NCI-H69 (cell line): ENCODE results near the gene BACE2.
"Not testable (repeated sequence)": the region's sequence is repeated elsewhere in the genome, so short reads cannot be mapped to it uniquely, and the experiment has no call there.

Experiments
- DNase-seq: peaks from one replicate; lab custom pipeline; 2025; lab: John Stamatoyannopoulos, UW

The BACE2 gene

GRCh38 chr21:41240040-41240439 is 72.1 kb downstream of the BACE2 start:
- no peak for DNase-seq

GRCh38 chr21:41241341-41241740 is 73.4 kb downstream of the BACE2 start:
- peak; percentile 33 for DNase-seq

DNA sequence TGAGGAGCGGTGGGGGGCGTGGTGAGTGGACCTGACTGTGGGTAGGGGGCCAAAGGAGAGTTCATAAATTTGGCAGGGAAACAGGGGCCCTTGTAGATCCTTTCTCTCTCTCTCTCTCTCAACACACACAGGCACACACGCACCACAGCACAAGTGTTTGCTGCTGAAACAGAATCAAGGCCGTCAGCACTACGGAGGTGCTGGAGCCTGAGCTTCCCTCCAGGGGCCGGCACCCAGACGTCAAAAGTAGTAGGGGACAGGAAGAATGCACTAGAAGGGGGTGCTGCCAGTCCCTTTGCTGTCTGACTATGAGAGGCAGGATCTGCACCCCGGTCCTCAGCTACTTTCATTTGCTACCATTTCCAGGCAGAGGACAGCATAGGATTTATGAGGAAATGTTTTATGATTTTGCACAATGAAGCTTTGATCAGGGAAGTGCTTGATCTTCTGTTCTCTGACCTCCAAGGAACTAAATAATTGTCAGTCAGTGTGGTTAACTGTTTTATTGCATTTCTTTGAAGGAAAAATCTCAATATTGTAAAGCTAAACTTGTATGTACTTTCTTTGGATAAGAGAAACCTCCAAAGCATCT is 74.4 kb downstream of the BACE2 start:
- DNase-seq = no peak

- DNase-seq = no peak
Measured at GRCh38 chr21:41243107-41243506, 75.1 kb downstream of the BACE2 start.

GRCh38 chr21:41244266-41244880 is 76.4 kb downstream of the BACE2 start:
- DNase-seq = not testable (repeated sequence)

DNA sequence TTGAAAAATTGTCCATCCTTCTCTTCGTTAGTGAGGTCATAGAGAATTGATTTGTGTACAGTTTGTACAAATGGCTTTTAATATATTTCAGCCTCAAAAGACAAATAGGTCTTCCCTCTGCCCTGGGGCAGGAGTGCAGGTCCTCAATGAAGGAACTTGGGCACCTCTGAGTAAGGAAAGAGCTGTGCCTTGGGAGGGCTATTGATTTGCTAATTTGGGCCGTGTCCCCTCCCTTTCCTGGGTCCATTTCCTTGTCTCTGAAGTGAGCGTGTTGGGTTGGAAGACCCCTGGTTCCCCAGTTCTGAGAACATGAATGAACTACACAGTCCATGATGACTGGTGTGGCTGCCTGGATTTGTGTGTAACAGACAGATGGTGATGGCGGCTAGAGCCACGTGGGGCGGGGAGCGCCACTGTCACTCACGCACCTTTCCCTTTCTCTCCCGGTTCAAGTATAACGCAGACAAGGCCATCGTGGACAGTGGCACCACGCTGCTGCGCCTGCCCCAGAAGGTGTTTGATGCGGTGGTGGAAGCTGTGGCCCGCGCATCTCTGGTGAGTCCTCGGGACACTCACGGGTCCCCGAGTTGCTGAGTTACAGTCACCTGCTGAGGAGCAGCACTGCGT is 77.7 kb downstream of the BACE2 start:
- no peak for DNase-seq

GRCh38 chr21:41246808-41247207 is 78.8 kb downstream of the BACE2 start:
- DNase-seq = no peak

DNA sequence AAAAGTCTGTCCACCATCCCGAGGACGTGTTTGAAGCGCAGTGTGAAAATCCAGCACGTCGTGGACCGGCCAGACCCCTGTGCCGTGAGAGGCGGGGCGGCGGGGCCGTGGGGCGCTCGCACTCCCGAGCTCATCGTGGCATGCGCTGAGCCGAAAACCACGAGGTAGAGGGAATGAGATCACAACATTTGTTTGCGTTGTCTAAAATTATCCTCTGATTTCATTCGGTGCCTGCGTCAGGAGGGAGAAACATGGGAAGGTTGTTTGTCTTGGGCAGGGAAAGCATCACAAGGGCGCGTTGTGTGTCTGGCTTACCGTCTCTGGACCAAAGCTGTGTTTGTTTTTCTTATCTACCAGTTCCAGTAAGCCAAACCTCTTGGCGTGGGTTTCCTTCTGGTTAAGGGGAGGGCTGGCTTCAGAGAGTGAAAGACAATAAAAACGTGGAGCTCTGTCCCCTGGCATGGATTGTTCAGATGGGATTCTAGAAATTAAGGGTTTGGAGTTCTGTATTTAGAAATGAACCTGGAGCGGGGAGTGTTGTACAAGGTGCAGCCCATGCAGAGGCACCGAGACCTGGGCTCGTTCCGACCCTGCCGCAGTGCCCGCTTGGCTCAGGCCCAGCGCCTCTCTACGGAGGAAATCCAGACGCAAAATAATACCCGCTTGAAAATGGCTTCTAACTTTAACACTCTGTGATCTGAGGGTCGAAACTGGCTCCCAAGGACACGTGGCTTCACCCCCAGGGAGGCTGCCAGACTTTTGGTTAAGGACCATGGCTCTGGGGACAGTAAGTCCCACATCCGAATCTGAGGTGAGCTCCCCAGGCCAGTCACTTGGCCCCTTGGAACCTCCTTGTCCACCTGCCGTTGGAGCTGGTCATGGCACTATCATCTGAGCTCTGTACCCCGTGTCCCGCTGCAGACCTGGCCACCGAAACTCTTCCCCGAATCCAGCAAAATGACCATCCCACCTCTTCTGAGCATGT is 79.9 kb downstream of the BACE2 start:
- no peak for DNase-seq

DNA sequence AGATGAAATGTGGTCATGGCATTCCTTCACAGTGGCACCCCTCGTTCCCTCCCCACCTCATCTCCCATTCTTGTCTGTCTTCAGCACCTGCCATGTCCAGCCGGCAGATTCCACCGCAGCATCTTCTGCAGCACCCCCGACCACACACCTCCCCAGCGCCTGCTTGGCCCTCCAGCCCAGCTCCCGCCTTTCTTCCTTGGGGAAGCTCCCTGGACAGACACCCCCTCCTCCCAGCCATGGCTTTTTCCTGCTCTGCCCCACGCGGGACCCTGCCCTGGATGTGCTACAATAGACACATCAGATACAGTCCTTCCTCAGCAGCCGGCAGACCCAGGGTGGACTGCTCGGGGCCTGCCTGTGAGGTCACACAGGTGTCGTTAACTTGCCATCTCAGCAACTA is 81.5 kb downstream of the BACE2 start:
- no peak for DNase-seq

GRCh38 chr21:41250519-41250918 is 82.6 kb downstream of the BACE2 start:
- no peak for DNase-seq

DNA sequence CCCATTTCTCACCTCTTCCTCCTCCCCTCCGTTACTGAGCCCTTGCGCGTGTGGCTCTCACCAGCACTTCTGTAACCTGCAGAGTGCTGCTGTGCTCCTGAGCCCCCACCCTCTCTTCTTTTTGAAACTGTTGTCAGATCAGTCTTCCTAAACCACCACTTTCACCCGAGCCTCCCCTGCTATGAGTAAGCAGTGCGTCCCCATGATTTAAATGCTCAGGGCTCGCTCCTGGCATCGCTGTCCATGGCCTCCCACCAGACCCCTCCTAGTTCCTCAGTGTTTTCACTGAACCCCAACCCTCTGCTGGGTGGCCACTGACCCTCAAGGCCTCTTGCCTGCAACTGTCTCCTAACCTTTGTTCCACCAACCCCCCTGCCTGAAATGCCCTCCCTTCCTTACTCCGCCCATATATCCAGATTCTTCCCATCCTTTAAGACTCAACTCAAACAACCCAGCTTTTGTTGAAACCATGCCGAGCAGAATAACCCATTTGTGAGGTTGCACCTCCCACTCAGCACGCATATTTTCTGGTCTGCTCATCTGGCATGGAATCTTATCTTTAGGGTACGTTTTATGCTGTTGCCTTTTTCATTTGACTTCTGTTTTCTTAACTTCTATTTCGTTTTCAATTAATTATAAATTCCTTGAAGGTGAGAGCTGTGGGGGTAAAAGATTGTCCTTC is 84.1 kb downstream of the BACE2 start:
- DNase-seq = no peak

- DNase-seq = no peak
Measured at GRCh38 chr21:41254090-41254700, 86.2 kb downstream of the BACE2 start.

- DNase-seq = no peak
Measured at GRCh38 chr21:41255190-41255589, 87.2 kb downstream of the BACE2 start.

DNA sequence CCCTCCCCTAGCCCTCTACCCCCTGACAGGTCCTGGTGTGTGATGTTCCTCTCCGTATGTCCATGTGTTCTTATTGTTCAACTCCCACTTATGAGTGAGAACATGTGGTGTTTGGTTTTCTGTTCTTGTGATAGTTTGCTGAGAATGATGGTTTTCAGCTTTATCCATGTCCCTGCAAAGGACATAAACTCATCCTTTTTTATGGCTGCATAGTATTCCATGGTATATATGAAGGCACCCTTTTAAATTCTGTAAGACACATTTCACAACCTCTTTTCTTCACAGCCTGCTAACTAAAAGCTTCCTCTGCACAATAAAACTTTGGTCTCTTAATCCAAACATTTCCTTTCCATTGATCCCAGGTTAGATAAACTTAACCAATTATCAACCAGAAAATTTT is 88.3 kb downstream of the BACE2 start:
- not testable (repeated sequence) for DNase-seq

DNA sequence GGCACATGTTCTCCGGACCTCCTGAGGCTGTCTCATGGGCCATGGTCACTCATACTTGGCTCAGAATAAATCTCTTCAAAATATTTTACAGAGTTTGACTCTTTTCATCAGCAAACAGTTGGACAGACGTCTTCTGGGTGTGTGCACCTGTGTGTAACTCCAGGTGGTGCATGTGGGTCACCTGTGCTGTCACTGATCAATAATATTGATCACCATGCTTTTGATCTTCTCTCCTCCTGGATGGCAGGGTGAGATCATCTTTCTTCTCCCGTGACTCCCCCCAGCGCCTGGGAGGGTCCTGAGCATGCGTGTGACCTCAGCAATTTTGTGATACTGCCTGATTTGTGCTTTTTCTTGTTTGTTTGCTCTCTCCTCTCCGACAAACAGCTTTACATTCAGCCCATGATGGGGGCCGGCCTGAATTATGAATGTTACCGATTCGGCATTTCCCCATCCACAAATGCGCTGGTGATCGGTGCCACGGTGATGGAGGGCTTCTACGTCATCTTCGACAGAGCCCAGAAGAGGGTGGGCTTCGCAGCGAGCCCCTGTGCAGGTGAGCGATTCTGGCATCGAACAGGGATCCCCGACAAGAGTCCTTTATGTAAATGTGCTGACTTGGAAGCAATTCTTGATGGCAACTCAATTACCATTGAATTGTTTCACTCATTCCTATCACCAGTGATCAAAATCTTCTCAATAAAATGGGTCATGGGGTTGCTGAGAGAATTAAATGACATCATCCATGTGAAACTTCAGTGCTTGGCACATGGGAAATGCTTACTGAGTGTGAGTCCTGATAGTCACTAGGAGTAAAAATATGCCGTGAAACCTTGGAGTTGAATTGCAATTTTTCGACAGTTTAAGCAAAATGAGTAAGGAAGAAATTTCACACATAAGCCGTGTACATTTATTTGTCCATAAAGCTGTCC is 89.1 kb downstream of the BACE2 start:
- no peak for DNase-seq

- DNase-seq = no peak
Measured at GRCh38 chr21:41258617-41259016, 90.7 kb downstream of the BACE2 start.

DNA sequence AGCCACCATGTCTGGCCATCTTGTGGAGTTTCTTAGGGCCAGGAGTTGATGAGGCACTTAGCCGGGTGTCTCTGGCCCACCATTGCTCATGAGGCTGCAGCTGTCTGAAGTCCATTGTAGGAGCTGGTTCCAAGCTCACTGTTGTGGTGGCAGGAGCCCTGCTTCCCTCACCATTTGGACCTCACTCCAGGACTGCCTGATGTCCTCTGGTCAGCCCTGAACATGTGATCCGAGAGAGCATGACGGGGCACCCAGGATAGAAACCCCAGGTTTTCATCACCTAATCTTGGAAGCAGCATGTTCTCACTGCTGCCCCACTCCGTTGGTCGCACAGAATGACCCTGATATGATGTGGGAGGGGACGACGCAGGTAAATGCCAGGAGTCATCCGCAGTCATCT is 92.5 kb downstream of the BACE2 start:
- DNase-seq = no peak

DNA sequence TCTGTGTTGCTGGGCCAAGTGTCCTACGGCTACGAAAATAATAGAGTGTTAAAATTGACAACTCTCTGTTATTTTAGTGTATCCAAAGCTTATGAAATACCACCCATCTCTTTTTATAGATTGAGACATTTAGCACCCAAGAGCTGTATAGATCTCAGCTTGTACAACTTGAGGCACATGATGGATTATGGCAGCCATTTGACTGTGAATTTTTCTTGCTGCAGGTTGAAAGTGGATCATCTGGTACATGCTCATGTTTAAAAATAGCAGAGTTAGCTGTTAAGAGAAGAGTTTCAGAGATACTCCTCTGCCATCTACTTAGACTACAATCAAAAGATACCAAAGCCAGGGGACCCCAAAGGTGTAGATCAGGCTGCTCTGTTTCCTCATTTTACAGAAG is 99.4 kb downstream of the BACE2 start:
- DNase-seq = no peak

DNA sequence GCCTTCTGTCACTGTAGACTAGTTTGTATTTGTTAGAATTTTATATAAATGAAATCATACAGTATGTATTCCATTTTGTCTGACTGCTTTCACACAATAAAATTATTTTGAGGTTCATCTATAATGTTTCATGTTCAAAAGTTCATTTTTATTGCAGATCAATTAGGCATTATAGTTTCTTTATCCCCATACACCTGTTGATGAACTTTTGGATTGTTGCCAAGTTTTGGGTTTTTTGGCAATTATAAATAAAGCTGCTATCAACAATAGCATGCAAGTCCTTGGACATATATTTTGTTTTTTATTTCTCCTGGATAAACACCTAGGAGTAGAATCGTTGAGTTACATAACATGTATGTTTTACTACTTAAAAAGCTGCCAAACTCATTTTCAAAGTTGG is 101.6 kb downstream of the BACE2 start:
- DNase-seq = no peak

GRCh38 chr21:41277196-41277595 is 109.2 kb downstream of the BACE2 start:
- no peak for DNase-seq
